PC-9 (cell line): ENCODE data around the gene TGFBR3L. TPM values are rescaled to one million over a fixed set of nuclear protein-coding genes. Genes with fewer than 3 reads are reported as not detected.

Source experiments
- BruUV-seq: library from RNA; stranded (reverse); fragments of 400-500 nt; replicated peaks from 2 replicates; lab custom pipeline; 2021; lab: Mats Ljungman, UMichigan
- CTCF ChIA-PET: fragments of 300-600 bp; sonication (Branson Sonifier 250); formaldehyde crosslinking; loops from one replicate; lab custom pipeline; 2022; ENCODE audit warnings: antibody characterized with exemption; lab: Charles Lee
- POLR2A ChIA-PET: fragments of 300-600 bp; sonication (Branson Sonifier 250); formaldehyde crosslinking; loops from one replicate; lab custom pipeline; 2022; ENCODE audit warnings: antibody characterized with exemption; ENCODE audit not compliant: unreplicated experiment; lab: Charles Lee
- DNase-seq, 2 experiments: peaks; one replicate each; pipeline versions ENCODE4 v3.0.0 to v3.0.0-alpha.2; 2015 to 2022; ENCODE audit warnings: mixed read lengths in 1 of 2
- H2AFZ ChIP-seq: fragments of 200-600 bp; sonication (generic); 2 replicates; pipeline ENCODE4 v1.8.1; 2017; ENCODE audit warnings: antibody characterized with exemption
- H3F3A ChIP-seq: fragments of 200-600 bp; sonication (generic); 2 replicates; pipeline ENCODE4 v1.8.1; 2017; ENCODE audit warnings: antibody characterized with exemption, mild to moderate bottlenecking, low read depth; ENCODE audit not compliant: insufficient read depth
- H3K27ac ChIP-seq: fragments of 200-600 bp; sonication (generic); 2 replicates; pipeline ENCODE4 v1.6.1; 2016; ENCODE audit warnings: mixed run types
- H3K27me3 ChIP-seq: fragments of 200-600 bp; sonication (generic); 2 replicates; pipeline ENCODE4 v1.6.1; 2016; ENCODE audit warnings: low read depth, mixed run types; ENCODE audit not compliant: insufficient read depth
- H3K36me3 ChIP-seq: fragments of 200-600 bp; sonication (generic); 2 replicates; pipeline ENCODE4 v1.6.1; 2016; ENCODE audit warnings: low read depth, mixed run types
- H3K4me1 ChIP-seq: fragments of 200-600 bp; sonication (generic); replicated peaks from 2 replicates; pipeline ENCODE4 v1.6.1; 2016; ENCODE audit warnings: mixed run types; ENCODE audit not compliant: insufficient read depth
- H3K4me2 ChIP-seq: fragments of 200-600 bp; sonication (generic); 2 replicates; pipeline ENCODE4 v1.6.1; 2017; ENCODE audit warnings: mixed run types
- H3K4me3 ChIP-seq: fragments of 200-600 bp; sonication (generic); 2 replicates; pipeline ENCODE4 v1.6.1; 2016; ENCODE audit warnings: mixed run types
- H3K79me2 ChIP-seq: fragments of 200-600 bp; sonication (generic); 2 replicates; pipeline ENCODE4 v1.6.1; 2017; ENCODE audit warnings: low read depth, mixed run types
- H3K9me2 ChIP-seq: fragments of 200-600 bp; sonication (generic); 2 replicates; pipeline ENCODE4 v1.8.1; 2017; ENCODE audit warnings: mild to moderate bottlenecking; ENCODE audit not compliant: insufficient read depth
- H3K9me3 ChIP-seq: fragments of 200-600 bp; sonication (generic); 2 replicates; pipeline ENCODE4 v1.8.1; 2016; ENCODE audit warnings: low read depth; ENCODE audit not compliant: insufficient read depth
- H4K20me1 ChIP-seq: fragments of 200-600 bp; sonication (generic); 2 replicates; pipeline ENCODE4 v1.8.1; 2017; ENCODE audit not compliant: insufficient read depth
- EZH2 ChIP-seq: fragments of 200-600 bp; sonication (generic); IDR thresholded peaks from 2 replicates; pipeline ENCODE4 v1.8.0; 2017; ENCODE audit warnings: antibody characterized with exemption, low read depth
- intact Hi-C: fragments of 100-400 bp; cut with micrococcal nuclease; formaldehyde crosslinking; loops from one replicate; pipeline ENCODE4 v1.10.0; 2022; ENCODE audit not compliant: unreplicated experiment
- total RNA-seq: library from RNA; stranded (reverse); gene quantifications from 2 replicates; pipeline ENCODE4 v1.2.3, GENCODE V29; 2021
- TF ChIP-seq, protein P1 (sequence below): fragments of 200-600 bp; sonication (generic); conservative IDR thresholded peaks from 2 replicates; pipeline ENCODE4 v1.6.1; 2017; ENCODE audit warnings: mixed run types, antibody characterized with exemption, mild to moderate bottlenecking, moderate library complexity

TGFBR3L gene
- total RNA-seq, 1 experiment from 2014 or later: 2.3 TPM

DNA sequence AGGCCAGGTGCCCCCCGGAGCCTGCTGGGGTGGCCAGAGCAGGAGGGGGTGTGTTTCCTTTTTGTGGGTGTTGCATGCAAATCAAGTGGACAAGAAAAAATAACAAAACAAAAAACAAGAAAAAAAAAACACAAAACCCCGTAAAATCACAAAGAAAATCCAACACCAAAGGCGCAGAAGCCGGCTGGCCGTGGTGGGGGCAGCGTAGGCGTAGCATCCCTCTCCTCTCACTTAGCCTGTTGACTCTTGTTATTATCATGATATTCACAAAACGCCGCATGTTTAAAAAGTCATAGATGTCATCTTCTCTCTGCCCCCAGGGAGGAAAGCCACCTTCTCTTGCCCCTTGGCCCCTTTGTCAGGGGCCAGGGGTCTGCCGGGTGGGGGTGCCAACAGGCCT, 978 bp upstream of the TGFBR3L start:
- no peak overlapping the region for H3K27ac ChIP-seq
- BruUV-seq: no TSS peak
- POLR2A ChIA-PET: no interaction called here

DNA sequence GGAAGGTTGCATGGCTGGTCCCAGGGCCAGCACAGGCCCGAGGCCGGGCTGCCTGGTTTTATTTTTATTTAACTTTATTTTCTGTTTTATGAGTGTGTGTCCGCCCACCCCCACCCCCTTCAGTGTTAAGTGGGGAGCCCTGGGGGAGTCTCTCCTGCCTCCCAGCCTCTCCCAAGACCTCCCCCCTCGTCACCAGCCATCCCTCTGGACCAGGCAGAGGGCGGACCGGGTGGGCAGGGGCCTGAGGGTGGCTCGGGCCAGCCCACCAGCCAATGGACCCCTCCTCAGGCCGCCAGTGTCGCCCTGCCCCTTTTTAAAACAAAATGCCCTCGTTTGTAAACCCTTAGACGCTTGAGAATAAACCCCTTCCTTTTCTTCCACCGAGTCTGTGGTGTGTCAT, 531 bp upstream of the TGFBR3L start:
- Histone ChIP-seq H3K9me2 (no peaks in the 10 kb centered on the region), H2AFZ (no peak overlapping the region), H3F3A (peaks cover 22% of the 10 kb centered on the region; the same call in 1 of the 2 replicates), H3K79me2 (no peaks in the 10 kb centered on the region; the same call in 1 of the 2 replicates), H3K27ac (no peak overlapping the region), H3K9me3 (no peaks in the 10 kb centered on the region), H3K27me3 (peaks cover 19% of the 10 kb centered on the region), H3K36me3 (0 out of 2 replicates have a peak, but pooled peaks cover 7% of the 10 kb centered on the region), H3K4me3 (no peak overlapping the region), H4K20me1 (peaks cover 25% of the 10 kb centered on the region), H3K4me1 (peaks cover 5% of the 10 kb centered on the region), H3K4me2 (no peak overlapping the region)
- intact Hi-C loops: no loop called here
- DNase-seq: no peak
- TF ChIP-seq EZH2: no peak
- TF ChIP-seq, protein P1, sequence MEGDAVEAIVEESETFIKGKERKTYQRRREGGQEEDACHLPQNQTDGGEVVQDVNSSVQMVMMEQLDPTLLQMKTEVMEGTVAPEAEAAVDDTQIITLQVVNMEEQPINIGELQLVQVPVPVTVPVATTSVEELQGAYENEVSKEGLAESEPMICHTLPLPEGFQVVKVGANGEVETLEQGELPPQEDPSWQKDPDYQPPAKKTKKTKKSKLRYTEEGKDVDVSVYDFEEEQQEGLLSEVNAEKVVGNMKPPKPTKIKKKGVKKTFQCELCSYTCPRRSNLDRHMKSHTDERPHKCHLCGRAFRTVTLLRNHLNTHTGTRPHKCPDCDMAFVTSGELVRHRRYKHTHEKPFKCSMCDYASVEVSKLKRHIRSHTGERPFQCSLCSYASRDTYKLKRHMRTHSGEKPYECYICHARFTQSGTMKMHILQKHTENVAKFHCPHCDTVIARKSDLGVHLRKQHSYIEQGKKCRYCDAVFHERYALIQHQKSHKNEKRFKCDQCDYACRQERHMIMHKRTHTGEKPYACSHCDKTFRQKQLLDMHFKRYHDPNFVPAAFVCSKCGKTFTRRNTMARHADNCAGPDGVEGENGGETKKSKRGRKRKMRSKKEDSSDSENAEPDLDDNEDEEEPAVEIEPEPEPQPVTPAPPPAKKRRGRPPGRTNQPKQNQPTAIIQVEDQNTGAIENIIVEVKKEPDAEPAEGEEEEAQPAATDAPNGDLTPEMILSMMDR: no peak
- ChIA-PET POLR2A (interaction anchor here (0.6 kb wide), 1 partner anchor 15 kb away, joined by 3 read pairs; no protein-coding TSS in a partner anchor), CTCF (no interaction called here)
- BruUV-seq: no TSS peak

More for the DNA sequence above, 978 bp upstream of the TGFBR3L start:
- no peak for TF ChIP-seq EZH2
- TF ChIP-seq, protein P1: no peak
- Histone ChIP-seq H2AFZ (no peak overlapping the region), H3K4me2 (no peak overlapping the region), H3K4me1 (peaks cover 5% of the 10 kb centered on the region), H3K9me3 (no peaks in the 10 kb centered on the region), H3K4me3 (no peak overlapping the region), H3K36me3 (0 out of 2 replicates have a peak, but pooled peaks cover 7% of the 10 kb centered on the region), H3K9me2 (no peaks in the 10 kb centered on the region), H3K27me3 (peaks cover 19% of the 10 kb centered on the region), H4K20me1 (peaks cover 29% of the 10 kb centered on the region), H3K79me2 (no peaks in the 10 kb centered on the region; the same call in 1 of the 2 replicates), H3F3A (peaks cover 18% of the 10 kb centered on the region; the same call in 1 of the 2 replicates)
- CTCF ChIA-PET: no interaction called here
- intact Hi-C loops: no loop called here
- no peak for DNase-seq

DNA sequence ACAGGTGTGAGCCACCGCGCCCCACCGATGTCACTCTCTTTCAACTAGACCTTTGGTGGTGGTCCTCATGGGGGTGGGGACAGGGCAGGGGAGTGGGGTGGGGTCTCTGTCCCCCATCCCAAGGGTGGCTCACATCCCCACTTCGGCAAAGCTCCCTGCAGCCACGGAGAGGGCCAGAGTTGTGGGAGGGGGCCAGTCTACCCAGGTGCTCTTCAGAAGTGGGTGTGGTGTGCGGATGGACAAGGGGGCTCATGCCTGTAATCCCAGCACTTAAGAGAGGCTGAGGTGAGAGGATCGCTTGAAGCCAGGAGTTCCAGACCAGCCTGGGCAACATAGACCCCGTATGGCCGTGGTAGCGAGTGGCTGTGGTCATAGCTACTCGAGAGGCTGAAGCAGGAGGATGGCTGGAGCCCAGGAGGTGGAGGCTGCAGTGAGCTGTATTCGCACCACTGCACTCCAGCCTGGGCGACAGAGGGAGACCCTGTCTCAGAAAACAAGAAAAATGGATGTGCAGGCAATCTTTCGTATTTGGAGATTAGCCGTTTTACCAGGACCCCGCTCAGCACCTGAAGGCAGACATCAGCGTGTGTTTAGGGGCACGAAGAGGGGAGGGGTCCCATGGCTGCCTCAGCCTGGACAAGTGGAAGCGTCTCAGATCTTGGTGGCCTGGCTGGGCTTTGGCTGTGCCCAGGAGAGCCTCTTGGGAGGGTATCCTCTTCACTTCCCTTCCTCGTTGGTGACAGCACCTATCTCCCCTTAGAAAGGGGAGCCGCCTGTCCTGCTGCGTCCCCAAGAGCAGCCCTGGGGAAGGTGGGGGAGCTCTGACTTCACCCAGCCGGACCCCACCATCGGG, 846 bp downstream of the TGFBR3L start:
- Histone ChIP-seq H2AFZ (no peak overlapping the region), H3K9me3 (no peaks in the 10 kb centered on the region), H3K4me1 (peaks cover 13% of the 10 kb centered on the region), H4K20me1 (peaks cover 15% of the 10 kb centered on the region; the same call in 1 of the 2 replicates), H3K27ac (no peak overlapping the region), H3K36me3 (0 out of 2 replicates have a peak, but pooled peaks cover 4% of the 10 kb centered on the region), H3K27me3 (peaks cover 19% of the 10 kb centered on the region), H3F3A (peaks cover 30% of the 10 kb centered on the region; the same call in 1 of the 2 replicates), H3K79me2 (no peaks in the 10 kb centered on the region), H3K4me3 (no peak overlapping the region; the same call in 1 of the 2 replicates), H3K9me2 (no peaks in the 10 kb centered on the region), H3K4me2 (peak overlapping the region; percentile 88)
- POLR2A ChIA-PET: no interaction called here
- TF ChIP-seq EZH2: no peak
- TF ChIP-seq, protein P1: no peak
- no peak for DNase-seq
- intact Hi-C loops: no loop called here
- CTCF ChIA-PET: no interaction called here
- no TSS peak for BruUV-seq
